Measurements from ENCODE around the gene NEDD4L. TPM values are rescaled to one million over a fixed set of nuclear protein-coding genes. Genes with fewer than 3 reads are reported as not detected.

The NEDD4L gene
- total RNA-seq, 2 experiments from 2014 or later = 11.2 to 13.7 TPM

DNA sequence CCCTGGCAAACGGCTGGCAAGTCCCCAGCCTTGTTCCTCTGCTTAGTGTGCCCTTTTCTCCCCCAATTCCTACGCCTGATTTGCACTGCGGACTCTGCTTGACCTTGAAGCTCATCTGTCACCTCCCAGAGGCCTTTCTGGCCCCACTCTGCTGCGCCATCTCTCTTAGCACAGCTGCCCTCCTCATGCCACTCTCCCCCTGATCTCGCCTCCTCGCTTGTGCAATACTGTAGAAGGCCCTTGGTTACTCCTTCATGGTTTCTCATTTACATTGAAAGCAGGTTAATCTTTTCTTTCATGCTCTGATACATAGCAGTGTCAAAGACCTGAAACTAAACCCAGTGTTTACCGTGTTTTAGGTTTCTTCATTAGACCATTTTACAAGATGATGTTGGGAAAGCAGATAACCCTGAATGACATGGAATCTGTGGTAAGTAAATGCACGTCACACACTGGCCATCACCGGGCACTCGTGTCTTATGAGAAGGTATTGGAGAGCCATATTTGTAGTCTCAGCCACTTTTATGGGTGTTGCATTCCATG is 326.1 kb downstream of the NEDD4L start:
- ChIA-PET POLR2A (no interaction called here), CTCF (no interaction called here)
- no peaks in the 10 kb centered on the region for H3K27me3 Mint-ChIP-seq
- H3K9me3 ChIP-seq (ENCODE audit: control insufficient read depth in 1 of 2, insufficient read depth in 1 of 2, low read length in 2 of 2) = no peaks in the 10 kb centered on the region
- ATAC-seq (ENCODE audit: poor library complexity) = no peak
- no peaks in the 10 kb centered on the region for H3K36me3 ChIP-seq (ENCODE audit: insufficient read depth, low read length)
- no peaks in the 10 kb centered on the region for H3K4me1 Mint-ChIP-seq (ENCODE audit: low read depth)
- TF ChIP-seq CTCF (IDR thresholded peaks at IDR 0.05) = no peak
- DNase-seq = no peak
- H3K4me3 ChIP-seq (ENCODE audit: low read length) = no peak overlapping the region
- H3K9me3 Mint-ChIP-seq = no peaks in the 10 kb centered on the region
- H3K27ac ChIP-seq (ENCODE audit: low read depth in 1 of 2, low read length in 2 of 2) = no peak overlapping the region
- peaks cover 10% of the 10 kb centered on the region for H3K36me3 Mint-ChIP-seq (ENCODE audit: low read depth)
- no peak overlapping the region for H3K27ac Mint-ChIP-seq
- no peak overlapping the region for H3K4me3 Mint-ChIP-seq
- H3K4me1 ChIP-seq (ENCODE audit: insufficient read depth, low read length) = peaks cover 3% of the 10 kb centered on the region
- intact Hi-C loops (cut with DNase I, micrococcal nuclease) = no loop called here
- no peaks in the 10 kb centered on the region for H3K27me3 ChIP-seq (ENCODE audit: control insufficient read depth in 1 of 2, insufficient read depth in 2 of 2, low read length in 2 of 2)

DNA sequence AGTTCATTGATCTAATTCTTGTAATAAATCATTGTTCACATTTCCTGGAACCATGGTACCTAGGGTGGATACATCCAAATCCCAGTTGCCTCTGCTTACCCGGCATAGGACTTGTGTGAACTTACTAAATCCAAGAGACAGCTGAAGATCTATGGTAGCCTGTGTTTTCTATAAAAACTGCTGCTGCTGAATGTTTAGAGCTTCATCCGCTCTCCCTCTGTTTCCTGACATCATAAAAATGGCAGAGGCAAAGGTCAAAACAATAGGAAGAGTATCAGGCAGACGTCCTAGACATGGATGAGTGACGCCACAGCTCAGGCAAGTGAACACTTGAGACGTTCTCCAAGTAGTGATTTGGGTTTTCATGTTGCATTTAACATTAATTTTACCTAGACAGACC is 326.6 kb downstream of the NEDD4L start:
- Mint-ChIP-seq H3K27me3 (no peaks in the 10 kb centered on the region), H3K4me3 (no peak overlapping the region), H3K27ac (no peak overlapping the region), H3K36me3 (ENCODE audit: low read depth) (peaks cover 10% of the 10 kb centered on the region), H3K9me3 (no peaks in the 10 kb centered on the region), H3K4me1 (ENCODE audit: low read depth) (no peaks in the 10 kb centered on the region)
- Histone ChIP-seq H3K4me3 (ENCODE audit: low read length) (no peak overlapping the region), H3K9me3 (ENCODE audit: control insufficient read depth in 1 of 2, insufficient read depth in 1 of 2, low read length in 2 of 2) (no peaks in the 10 kb centered on the region), H3K27ac (ENCODE audit: low read depth in 1 of 2, low read length in 2 of 2) (no peak overlapping the region), H3K27me3 (ENCODE audit: control insufficient read depth in 1 of 2, insufficient read depth in 2 of 2, low read length in 2 of 2) (no peaks in the 10 kb centered on the region), H3K36me3 (ENCODE audit: insufficient read depth, low read length) (no peaks in the 10 kb centered on the region), H3K4me1 (ENCODE audit: insufficient read depth, low read length) (peaks cover 3% of the 10 kb centered on the region)
- ChIA-PET POLR2A (no interaction called here), CTCF (no interaction called here)
- intact Hi-C loops (cut with DNase I, micrococcal nuclease) = no loop called here
- DNase-seq (no peak), ATAC-seq (ENCODE audit: poor library complexity) (no peak)
- no peak for TF ChIP-seq CTCF (IDR thresholded peaks at IDR 0.05)

DNA sequence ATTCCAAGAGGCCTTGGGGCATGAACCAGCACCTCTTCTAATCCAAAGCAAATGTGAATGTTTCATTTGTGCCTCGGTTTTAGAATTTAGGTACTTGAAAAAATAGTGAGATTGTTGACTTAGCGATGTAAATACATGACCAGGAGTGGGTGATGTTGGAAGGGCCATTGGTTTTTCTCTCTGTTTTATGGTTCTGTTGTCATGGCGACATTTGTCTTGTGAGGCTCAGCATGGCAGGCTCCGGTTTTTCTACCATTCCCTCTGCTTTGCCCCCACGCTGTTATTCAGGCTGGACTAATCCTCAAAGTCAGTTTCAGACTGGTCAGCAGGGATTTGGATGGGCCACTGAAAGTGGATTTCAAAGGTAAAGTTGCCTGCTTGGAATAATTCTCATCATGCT is 329.5 kb downstream of the NEDD4L start:
- Mint-ChIP-seq H3K36me3 (ENCODE audit: low read depth) (peaks cover 10% of the 10 kb centered on the region), H3K27me3 (no peaks in the 10 kb centered on the region), H3K9me3 (no peaks in the 10 kb centered on the region), H3K4me3 (no peak overlapping the region), H3K27ac (no peak overlapping the region), H3K4me1 (ENCODE audit: low read depth) (no peaks in the 10 kb centered on the region)
- H3K4me3 ChIP-seq (ENCODE audit: low read length) = no peak overlapping the region
- no peak for TF ChIP-seq CTCF (IDR thresholded peaks at IDR 0.05)
- ATAC-seq (ENCODE audit: poor library complexity) (no peak), DNase-seq (no peak)
- no peaks in the 10 kb centered on the region for H3K27me3 ChIP-seq (ENCODE audit: control insufficient read depth in 1 of 2, insufficient read depth in 2 of 2, low read length in 2 of 2)
- intact Hi-C loops (cut with DNase I, micrococcal nuclease) = no loop called here
- H3K36me3 ChIP-seq (ENCODE audit: insufficient read depth, low read length) = no peaks in the 10 kb centered on the region
- H3K4me1 ChIP-seq (ENCODE audit: insufficient read depth, low read length) = no peaks in the 10 kb centered on the region
- POLR2A ChIA-PET = no interaction called here
- H3K27ac ChIP-seq (ENCODE audit: low read depth in 1 of 2, low read length in 2 of 2) = no peak overlapping the region
- CTCF ChIA-PET = no interaction called here
- H3K9me3 ChIP-seq (ENCODE audit: control insufficient read depth in 1 of 2, insufficient read depth in 1 of 2, low read length in 2 of 2) = no peaks in the 10 kb centered on the region

All from CD4-positive, alpha-beta T cell (primary cell).